Endothelial cell of umbilical vein (primary cell): ENCODE results near the gene HPX. TPM values are rescaled to one million over a fixed set of nuclear protein-coding genes. Genes with fewer than 3 reads are reported as not detected.
A peak's percentile ranks its signal among the peaks of the same experiment; 100 is the strongest.

Experiments
- BruUV-seq: library from RNA; stranded (reverse); fragments of 400-500 nt; replicated peaks from 2 replicates; lab custom pipeline; 2021; lab: Mats Ljungman, UMichigan
- CTCF ChIA-PET: fragments of 300-600, 350-600 bp; sonication (Branson Sonifier 250); formaldehyde crosslinking; loops from one replicate; lab custom pipeline; 2021; ENCODE audit warnings: antibody characterized with exemption, inconsistent platforms; lab: Charles Lee
- POLR2A ChIA-PET: fragments of 300-600, 350-600 bp; sonication (Branson Sonifier 250); formaldehyde crosslinking; loops from one replicate; lab custom pipeline; 2021; ENCODE audit warnings: antibody characterized with exemption, inconsistent platforms; lab: Charles Lee
- DNase-seq: peaks from one replicate; pipeline ENCODE4 v3.0.0-alpha.2; 2011; ENCODE audit warnings: low read depth, low spot score
- FAIRE-seq: peaks from 2 replicates; lab custom pipeline; 2011; peaks lifted over from hg19 to GRCh38; lab: Jason Lieb, UNC
- H2AFZ ChIP-seq: 2 replicates; pipeline ENCODE4 v1.6.0; 2012; ENCODE audit warnings: low read depth, low read length, control low read depth, inconsistent platforms
- H3K27ac ChIP-seq: 2 replicates; pipeline ENCODE4 v1.5.1; 2011; ENCODE audit warnings: low read depth, mild to moderate bottlenecking, control low read depth, low read length, moderate library complexity; ENCODE audit not compliant: insufficient read depth
- H3K27me3 ChIP-seq, 2 experiments: 2 replicates each; pipeline versions ENCODE4 v1.6.0 to v1.6.1; 2011; ENCODE audit warnings: low read length in 2 of 2, mixed read lengths in 1 of 2; ENCODE audit not compliant: control insufficient read depth in 2 of 2, insufficient read depth in 2 of 2
- H3K36me3 ChIP-seq, 2 experiments: 2 replicates in 1 of 2; 3 replicates in 1 of 2; pipeline ENCODE4 v1.5.1; 2011; ENCODE audit warnings: low read length in 2 of 2, mild to moderate bottlenecking in 1 of 2, moderate library complexity in 1 of 2; ENCODE audit not compliant: control insufficient read depth in 2 of 2, insufficient read depth in 2 of 2; ENCODE audit errors: extremely low read depth in 1 of 2
- H3K4me1 ChIP-seq: 3 replicates; pipeline ENCODE4 v1.5.1; 2011; ENCODE audit warnings: mild to moderate bottlenecking, low read length; ENCODE audit not compliant: control insufficient read depth, insufficient read depth; ENCODE audit errors: extremely low read depth
- H3K4me2 ChIP-seq: 2 replicates; pipeline ENCODE4 v1.6.1; 2011; ENCODE audit warnings: low read length, control low read depth, mixed read lengths; ENCODE audit not compliant: insufficient read depth
- H3K4me3 ChIP-seq, 3 experiments: fragments of 200-600 bp in 1 of 3; sonication (generic), shearing (Covaris generic) in 1 of 3; replicated peaks in 1 of 3; 2 replicates each; pipeline ENCODE4 v1.5.1; 2011 to 2016; ENCODE audit warnings: control low read depth in 3 of 3, low read length in 3 of 3, mild to moderate bottlenecking in 2 of 3, inconsistent platforms in 1 of 3, low read depth in 1 of 3, moderate library complexity in 1 of 3; ENCODE audit not compliant: insufficient read depth in 1 of 3
- H3K79me2 ChIP-seq: 2 replicates; pipeline ENCODE4 v1.6.0; 2012; ENCODE audit warnings: low read length, inconsistent platforms; ENCODE audit not compliant: control insufficient read depth, insufficient read depth
- H3K9ac ChIP-seq: replicated peaks from 2 replicates; pipeline ENCODE3; 2011; ENCODE audit warnings: low read length, control low read depth; ENCODE audit not compliant: insufficient read depth; ENCODE audit errors: extremely low read depth
- H3K9me1 ChIP-seq: replicated peaks from 3 replicates; pipeline ENCODE4 v1.6.0; 2011; ENCODE audit warnings: mild to moderate bottlenecking, low read length; ENCODE audit not compliant: control insufficient read depth, insufficient read depth; ENCODE audit errors: extremely low read depth
- H3K9me3 ChIP-seq: replicated peaks from 2 replicates; pipeline ENCODE4 v1.5.1; 2012; ENCODE audit warnings: low read length, inconsistent platforms; ENCODE audit not compliant: control insufficient read depth, insufficient read depth
- H4K20me1 ChIP-seq: replicated peaks from 2 replicates; pipeline ENCODE3; 2011; ENCODE audit warnings: mild to moderate bottlenecking, low read length; ENCODE audit not compliant: control insufficient read depth, insufficient read depth; ENCODE audit errors: extremely low read depth
- CTCF ChIP-seq, 2 donors: IDR thresholded peaks; 1 replicate in 1 of 2; 2 replicates in 1 of 2; pipeline ENCODE4 v1.5.1; 2011; ENCODE audit warnings: low read length in 2 of 2, mild to moderate bottlenecking in 2 of 2, moderate library complexity in 2 of 2, control low read depth in 1 of 2, inconsistent platforms in 1 of 2, low read depth in 1 of 2; ENCODE audit not compliant: insufficient read depth in 1 of 2; ENCODE audit errors: extremely low read depth in 1 of 2
- EZH2 ChIP-seq: IDR thresholded peaks from 2 replicates; pipeline ENCODE4 v1.6.1; 2012; ENCODE audit warnings: borderline replicate concordance, low read depth, mild to moderate bottlenecking, moderate library complexity, low read length, inconsistent platforms; ENCODE audit not compliant: severe bottlenecking
- FOS ChIP-seq: IDR thresholded peaks from 2 replicates; pipeline ENCODE4 v1.6.1; 2011; ENCODE audit warnings: mild to moderate bottlenecking, low read length, moderate library complexity, borderline replicate concordance; ENCODE audit not compliant: insufficient read depth
- GATA2 ChIP-seq: IDR thresholded peaks from 2 replicates; pipeline ENCODE4 v1.7.0; 2011; ENCODE audit warnings: low read depth, mild to moderate bottlenecking, moderate library complexity, mixed read lengths, low read length; ENCODE audit not compliant: insufficient read length, insufficient read depth
- JUN ChIP-seq: IDR thresholded peaks from 2 replicates; pipeline ENCODE4 v1.6.1; 2011; ENCODE audit warnings: borderline replicate concordance, low read depth; ENCODE audit not compliant: insufficient read length, insufficient read depth
- MAX ChIP-seq: IDR thresholded peaks from 2 replicates; pipeline ENCODE4 v1.6.1; 2011; ENCODE audit not compliant: insufficient read depth, insufficient read length
- MYC ChIP-seq: IDR thresholded peaks from one replicate; pipeline ENCODE4 v1.6.1; 2011; ENCODE audit warnings: mild to moderate bottlenecking, low read depth, low read length
- POLR2A ChIP-seq: IDR thresholded peaks from 2 replicates; pipeline ENCODE4 v1.6.1; 2012; ENCODE audit warnings: low read depth, mild to moderate bottlenecking, control low read depth, low read length
- POLR2AphosphoS5 ChIP-seq: IDR thresholded peaks from 2 replicates; pipeline ENCODE4 v1.6.1; 2012; ENCODE audit warnings: low read depth, mild to moderate bottlenecking, control low read depth, low read length, moderate library complexity; ENCODE audit not compliant: insufficient read depth
- dilution Hi-C: fragments of 300-500 bp; cut with MboI; formaldehyde crosslinking; loops from one replicate; pipeline ENCODE4 v1.15.0; 2019; ENCODE audit warnings: low sequenced_read_pairs; ENCODE audit not compliant: extremely low pct_ligation_motif_present
- intact Hi-C: fragments of 100-400 bp; cut with micrococcal nuclease; formaldehyde crosslinking; loops from one replicate; pipeline ENCODE4 v1.10.0; 2022
- polyA plus RNA-seq, 4 experiments: library from polyadenylated mRNA; depleted of rRNA in 3 of 4; stranded (reverse) in 3 of 4; unstranded in 1 of 4; fragments of >200 nt; gene quantifications; 2 replicates each; pipeline versions ENCODE4 v1.2.1 to v1.2.3, GENCODE V29; 2011 to 2012; ENCODE audit warnings: missing spikeins in 1 of 4
- total RNA-seq: library from RNA; stranded (reverse); gene quantifications from 2 replicates; pipeline ENCODE4 v1.2.3, GENCODE V29; 2021

The HPX gene
- total and polyA plus RNA-seq, 2 donors (not counting 3 experiments of a cell fraction or from before 2014, with no cell fraction given), result 1.3 to 1.5 TPM

- Histone ChIP-seq H3K27ac (peak overlapping the region; percentile 72), H3K9ac (no peak overlapping the region), H3K4me1 (peaks cover 18% of the 10 kb centered on the region), H3K4me3 (peak overlapping the region in 1 of 3 experiments; percentile 57), H3K79me2 (peaks cover 36% of the 10 kb centered on the region), H4K20me1 (no peaks in the 10 kb centered on the region), H3K36me3 (peaks cover 5 to 12% of the 10 kb centered on the region in 2 experiments), H2AFZ (no peak overlapping the region), H3K9me3 (no peaks in the 10 kb centered on the region), H3K9me1 (no peaks in the 10 kb centered on the region), H3K4me2 (peak overlapping the region; percentile 77), H3K27me3 (no peaks in the 10 kb centered on the region)
- DNase-seq (no peak), FAIRE-seq (no peak)
- POLR2A ChIA-PET, result no interaction called here
- no peak for TF ChIP-seq POLR2A
- TF ChIP-seq EZH2, result no peak
- TF ChIP-seq CTCF (IDR thresholded peaks at IDR 0.05; ENCODE audit: extremely low read depth in 1 of 2, insufficient read depth in 1 of 2, low read depth in 1 of 2, low read length in 2 of 2), result no peak
- no peak for TF ChIP-seq MAX
- no peak for TF ChIP-seq JUN
- no peak for TF ChIP-seq GATA2
- no peak for TF ChIP-seq POLR2AphosphoS5
- no peak for TF ChIP-seq MYC
- TF ChIP-seq FOS, result no peak
- intact Hi-C loops (no loop called here), dilution Hi-C loops (no loop called here)
- BruUV-seq, result no TSS peak
- CTCF ChIA-PET, result interaction anchor here (0.9 to 2.6 kb wide), 3 partner anchors 48 to 104 kb away, joined by 3 to 28 read pairs (median 10); partner anchors contain the start of gene SMPD1
Observed at GRCh38 chr11:6483015-6483414, 42.2 kb upstream of the HPX start.
